PC-3 (cell line): ENCODE data around the gene SEMA4F.

Experiments
- CTCF ChIP-seq: fragments of 300-600 bp; sonication (generic); conservative IDR thresholded peaks from 2 replicates; pipeline ENCODE4 v1.5.1; 2017; ENCODE audit warnings: antibody characterized with exemption, low read depth, mild to moderate bottlenecking, low read length
- EZH2 ChIP-seq: fragments of 300-600 bp; sonication (generic); IDR thresholded peaks from one replicate; pipeline ENCODE4 v1.6.1; 2017; ENCODE audit warnings: antibody characterized with exemption, mild to moderate bottlenecking, low read length; ENCODE audit not compliant: unreplicated experiment
- EZH2phosphoT487 ChIP-seq: fragments of 300-600 bp; sonication (generic); IDR thresholded peaks from 2 replicates; pipeline ENCODE4 v1.6.1; 2018; ENCODE audit warnings: mild to moderate bottlenecking, antibody characterized with exemption, low read length, borderline replicate concordance

- TF ChIP-seq CTCF (no peak), EZH2 (no peak), EZH2phosphoT487 (no peak)
These were observed 61.8 kb downstream of the SEMA4F start for GRCh38 chr2:74715880-74716279.
